ENCODE results near the gene ZNF365. TPM values are rescaled to one million over a fixed set of nuclear protein-coding genes. Genes with fewer than 3 reads are reported as not detected.

ZNF365 gene
- total RNA-seq, 1 experiment from 2014 or later = 1.8 TPM

DNA sequence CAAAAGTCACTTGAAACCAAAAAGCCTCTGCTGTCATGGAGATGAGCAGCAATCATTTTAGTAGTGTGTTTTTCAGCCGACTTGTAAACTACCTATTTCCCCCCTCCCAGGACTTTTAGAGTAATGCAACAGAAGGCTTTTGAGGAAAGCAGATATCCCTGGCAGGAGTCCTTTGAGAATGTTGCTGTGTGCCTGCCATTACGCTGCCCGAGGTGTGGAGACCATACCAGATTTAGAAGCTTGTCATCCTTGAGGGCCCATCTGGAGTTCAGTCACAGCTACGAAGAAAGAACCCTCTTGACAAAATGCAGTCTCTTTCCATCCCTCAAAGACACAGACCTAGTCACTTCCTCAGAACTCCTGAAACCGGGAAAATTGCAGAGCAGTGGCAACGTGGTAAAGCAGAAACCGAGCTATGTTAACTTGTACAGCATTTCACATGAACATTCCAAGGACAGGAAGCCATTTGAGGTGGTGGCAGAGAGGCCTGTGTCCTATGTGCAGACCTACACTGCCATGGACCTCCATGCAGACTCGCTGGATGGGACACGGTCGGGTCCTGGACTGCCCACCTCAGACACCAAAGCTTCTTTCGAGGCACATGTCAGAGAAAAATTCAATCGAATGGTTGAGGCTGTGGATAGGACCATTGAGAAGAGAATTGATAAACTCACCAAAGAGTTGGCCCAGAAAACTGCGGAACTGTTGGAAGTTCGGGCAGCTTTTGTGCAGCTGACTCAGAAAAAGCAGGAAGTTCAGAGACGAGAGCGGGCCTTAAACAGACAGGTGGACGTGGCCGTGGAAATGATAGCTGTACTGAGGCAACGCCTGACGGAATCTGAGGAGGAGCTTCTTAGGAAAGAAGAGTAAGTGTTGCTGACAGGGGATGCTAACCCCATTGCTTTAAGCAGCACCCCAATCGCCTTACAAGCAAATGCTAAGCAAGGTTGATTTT lies 2.2 kb downstream of the ZNF365 start:
- ChIA-PET POLR2A (no interaction called here), CTCF (no interaction called here), RAD21 (ENCODE audit: low non-redundant PET in 1 of 2, low total read pairs in 2 of 2, uncharacterized antibody in 2 of 2, unreplicated experiment in 2 of 2) (no interaction called here)
- intact Hi-C loops (cut with micrococcal nuclease) = no loop called here
- Histone ChIP-seq H3K36me3 (ENCODE audit: control insufficient read depth in 1 of 2, insufficient read depth in 2 of 2, low read length in 2 of 2) (no peaks in the 10 kb centered on the region), H3K9me2 (ENCODE audit: insufficient read depth) (no peaks in the 10 kb centered on the region), H3K4me2 (ENCODE audit: low read length) (no peak overlapping the region), H3K79me2 (ENCODE audit: insufficient read depth, low read length) (no peaks in the 10 kb centered on the region), H3K4me3 (replicated peaks in 1 of 2; ENCODE audit: low read depth in 1 of 2, low read length in 2 of 2) (no peak overlapping the region), H2AFZ (ENCODE audit: low read depth, low read length, poor library complexity, severe bottlenecking) (no peak overlapping the region), H3K27me3 (ENCODE audit: insufficient read depth, low read length) (no peaks in the 10 kb centered on the region), H3K9ac (ENCODE audit: low read length) (no peak overlapping the region), H3K27ac (ENCODE audit: low read depth, low read length) (no peak overlapping the region), H3K4me1 (ENCODE audit: control insufficient read depth in 1 of 2, insufficient read depth in 2 of 2, low read length in 2 of 2) (peaks cover 4 to 36% of the 10 kb centered on the region in 2 experiments; a peak in 3 of 4 replicates), H4K20me1 (ENCODE audit: insufficient read depth) (no peaks in the 10 kb centered on the region), H3K9me3 (ENCODE audit: control insufficient read depth in 1 of 2, insufficient read depth in 1 of 2, low read depth in 1 of 2, low read length in 2 of 2) (no peaks in the 10 kb centered on the region)
- BruUV-seq (replicated peaks) = no TSS peak
- TF ChIP-seq, protein P1, sequence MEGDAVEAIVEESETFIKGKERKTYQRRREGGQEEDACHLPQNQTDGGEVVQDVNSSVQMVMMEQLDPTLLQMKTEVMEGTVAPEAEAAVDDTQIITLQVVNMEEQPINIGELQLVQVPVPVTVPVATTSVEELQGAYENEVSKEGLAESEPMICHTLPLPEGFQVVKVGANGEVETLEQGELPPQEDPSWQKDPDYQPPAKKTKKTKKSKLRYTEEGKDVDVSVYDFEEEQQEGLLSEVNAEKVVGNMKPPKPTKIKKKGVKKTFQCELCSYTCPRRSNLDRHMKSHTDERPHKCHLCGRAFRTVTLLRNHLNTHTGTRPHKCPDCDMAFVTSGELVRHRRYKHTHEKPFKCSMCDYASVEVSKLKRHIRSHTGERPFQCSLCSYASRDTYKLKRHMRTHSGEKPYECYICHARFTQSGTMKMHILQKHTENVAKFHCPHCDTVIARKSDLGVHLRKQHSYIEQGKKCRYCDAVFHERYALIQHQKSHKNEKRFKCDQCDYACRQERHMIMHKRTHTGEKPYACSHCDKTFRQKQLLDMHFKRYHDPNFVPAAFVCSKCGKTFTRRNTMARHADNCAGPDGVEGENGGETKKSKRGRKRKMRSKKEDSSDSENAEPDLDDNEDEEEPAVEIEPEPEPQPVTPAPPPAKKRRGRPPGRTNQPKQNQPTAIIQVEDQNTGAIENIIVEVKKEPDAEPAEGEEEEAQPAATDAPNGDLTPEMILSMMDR (IDR thresholded peaks at IDR 0.05 in 2 of 3, conservative IDR thresholded peaks at IDR 0.05 in 1 of 3; ENCODE audit: borderline replicate concordance in 1 of 3, insufficient read depth in 1 of 3, low read depth in 2 of 3, low read length in 2 of 3) = no peak
- TF ChIP-seq POLR2AphosphoS5 (IDR thresholded peaks at IDR 0.05; ENCODE audit: low read depth, low read length) = no peak
- no peak for TF ChIP-seq RAD21 (IDR thresholded peaks at IDR 0.05; ENCODE audit: low read depth)
- no peak for TF ChIP-seq ZNF274 (IDR thresholded peaks at IDR 0.05; ENCODE audit: low read depth, low read length)
- no peak for TF ChIP-seq FOSL1 (IDR thresholded peaks at IDR 0.05; ENCODE audit: low read depth)
- TF ChIP-seq EGR1 (IDR thresholded peaks at IDR 0.05; ENCODE audit: low read depth) = no peak
- TF ChIP-seq, protein P2, sequence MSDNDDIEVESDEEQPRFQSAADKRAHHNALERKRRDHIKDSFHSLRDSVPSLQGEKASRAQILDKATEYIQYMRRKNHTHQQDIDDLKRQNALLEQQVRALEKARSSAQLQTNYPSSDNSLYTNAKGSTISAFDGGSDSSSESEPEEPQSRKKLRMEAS (IDR thresholded peaks at IDR 0.05) = no peak
- no peak for TF ChIP-seq ZFX (IDR thresholded peaks at IDR 0.05)
- TF ChIP-seq CEBPB (IDR thresholded peaks at IDR 0.05; ENCODE audit: low read depth) = no peak
- TF ChIP-seq ELF1 (IDR thresholded peaks at IDR 0.05; ENCODE audit: borderline replicate concordance, low read depth) = no peak
- TF ChIP-seq, protein P3, sequence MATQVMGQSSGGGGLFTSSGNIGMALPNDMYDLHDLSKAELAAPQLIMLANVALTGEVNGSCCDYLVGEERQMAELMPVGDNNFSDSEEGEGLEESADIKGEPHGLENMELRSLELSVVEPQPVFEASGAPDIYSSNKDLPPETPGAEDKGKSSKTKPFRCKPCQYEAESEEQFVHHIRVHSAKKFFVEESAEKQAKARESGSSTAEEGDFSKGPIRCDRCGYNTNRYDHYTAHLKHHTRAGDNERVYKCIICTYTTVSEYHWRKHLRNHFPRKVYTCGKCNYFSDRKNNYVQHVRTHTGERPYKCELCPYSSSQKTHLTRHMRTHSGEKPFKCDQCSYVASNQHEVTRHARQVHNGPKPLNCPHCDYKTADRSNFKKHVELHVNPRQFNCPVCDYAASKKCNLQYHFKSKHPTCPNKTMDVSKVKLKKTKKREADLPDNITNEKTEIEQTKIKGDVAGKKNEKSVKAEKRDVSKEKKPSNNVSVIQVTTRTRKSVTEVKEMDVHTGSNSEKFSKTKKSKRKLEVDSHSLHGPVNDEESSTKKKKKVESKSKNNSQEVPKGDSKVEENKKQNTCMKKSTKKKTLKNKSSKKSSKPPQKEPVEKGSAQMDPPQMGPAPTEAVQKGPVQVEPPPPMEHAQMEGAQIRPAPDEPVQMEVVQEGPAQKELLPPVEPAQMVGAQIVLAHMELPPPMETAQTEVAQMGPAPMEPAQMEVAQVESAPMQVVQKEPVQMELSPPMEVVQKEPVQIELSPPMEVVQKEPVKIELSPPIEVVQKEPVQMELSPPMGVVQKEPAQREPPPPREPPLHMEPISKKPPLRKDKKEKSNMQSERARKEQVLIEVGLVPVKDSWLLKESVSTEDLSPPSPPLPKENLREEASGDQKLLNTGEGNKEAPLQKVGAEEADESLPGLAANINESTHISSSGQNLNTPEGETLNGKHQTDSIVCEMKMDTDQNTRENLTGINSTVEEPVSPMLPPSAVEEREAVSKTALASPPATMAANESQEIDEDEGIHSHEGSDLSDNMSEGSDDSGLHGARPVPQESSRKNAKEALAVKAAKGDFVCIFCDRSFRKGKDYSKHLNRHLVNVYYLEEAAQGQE (IDR thresholded peaks at IDR 0.05; ENCODE audit: low read depth) = no peak
- no peak for TF ChIP-seq EZH2 (IDR thresholded peaks at IDR 0.05)
- no peak for TF ChIP-seq EZH2phosphoT487 (IDR thresholded peaks at IDR 0.05; ENCODE audit: borderline replicate concordance)
- no peak for ATAC-seq
- no peak for DNase-seq (ENCODE audit: low read depth, low spot score)

Data from HCT116 (cell line).